VCaP (cell line): ENCODE results near the gene PTPRD.
"Not testable (repeated sequence)": the region's sequence is repeated elsewhere in the genome, so short reads cannot be mapped to it uniquely, and the experiment has no call there.

Experiments
- H3K27ac ChIP-seq: fragments of 450-650 bp; 2 replicates; pipeline ENCODE4 v1.5.1; 2017
- CTCF ChIP-seq: fragments of 450-650 bp; conservative IDR thresholded peaks from 2 replicates; pipeline ENCODE4 v1.5.1; 2017; ENCODE audit warnings: mild to moderate bottlenecking, moderate library complexity

The PTPRD gene

GRCh38 chr9:9498846-9499245, 1114.0 kb downstream of the PTPRD start:
- no peak overlapping the region for H3K27ac ChIP-seq
- TF ChIP-seq CTCF, result no peak

GRCh38 chr9:9498128-9498527, 1114.7 kb downstream of the PTPRD start:
- H3K27ac ChIP-seq, result no peak overlapping the region
- no peak for TF ChIP-seq CTCF

DNA sequence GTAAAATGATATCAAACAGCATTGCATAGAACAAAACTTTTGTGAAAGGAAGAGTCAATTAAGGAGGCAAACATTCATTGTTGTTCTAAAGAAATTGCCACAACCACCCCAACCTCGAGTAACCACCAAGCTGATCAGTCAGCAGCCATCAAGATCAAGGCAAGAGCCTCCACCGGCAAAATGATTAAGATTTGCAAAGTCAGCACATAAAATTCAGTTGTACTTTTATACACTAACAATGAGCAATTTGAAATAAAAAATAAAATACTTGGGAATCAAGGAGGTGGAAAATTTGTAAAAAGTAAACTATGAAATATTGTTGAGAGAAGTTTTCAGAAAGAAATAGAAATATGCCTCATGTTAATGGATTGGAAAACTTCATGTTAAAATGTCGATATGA, 1118.5 kb downstream of the PTPRD start:
- no peak overlapping the region for H3K27ac ChIP-seq
- TF ChIP-seq CTCF, result no peak

GRCh38 chr9:9492506-9492905, 1120.3 kb downstream of the PTPRD start:
- no peak overlapping the region for H3K27ac ChIP-seq
- no peak for TF ChIP-seq CTCF

- no peak overlapping the region for H3K27ac ChIP-seq
- no peak for TF ChIP-seq CTCF
Measured at GRCh38 chr9:9489183-9489582, 1123.6 kb downstream of the PTPRD start.

DNA sequence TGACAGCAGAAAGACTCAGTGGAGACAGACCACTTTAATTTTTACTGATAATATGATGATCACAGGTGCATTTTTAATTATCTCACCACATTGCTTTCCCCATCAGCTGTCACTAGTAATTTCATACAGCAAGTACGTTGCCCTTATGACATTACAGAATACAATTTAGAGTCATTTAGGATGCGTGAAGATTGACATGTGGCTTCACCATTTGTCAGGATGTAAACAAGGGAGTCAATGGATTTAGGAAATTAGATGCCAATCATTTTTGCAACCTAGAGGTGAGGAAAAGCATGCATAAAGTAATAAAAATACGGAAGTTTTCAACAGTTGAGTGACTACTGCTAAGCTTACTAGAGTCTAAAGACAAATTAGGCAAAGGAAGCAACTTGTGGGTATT, 1129.6 kb downstream of the PTPRD start:
- H3K27ac ChIP-seq, result no peak overlapping the region
- TF ChIP-seq CTCF, result no peak

GRCh38 chr9:9478741-9479140, 1134.1 kb downstream of the PTPRD start:
- TF ChIP-seq CTCF, result no peak
- H3K27ac ChIP-seq, result no peak overlapping the region

DNA sequence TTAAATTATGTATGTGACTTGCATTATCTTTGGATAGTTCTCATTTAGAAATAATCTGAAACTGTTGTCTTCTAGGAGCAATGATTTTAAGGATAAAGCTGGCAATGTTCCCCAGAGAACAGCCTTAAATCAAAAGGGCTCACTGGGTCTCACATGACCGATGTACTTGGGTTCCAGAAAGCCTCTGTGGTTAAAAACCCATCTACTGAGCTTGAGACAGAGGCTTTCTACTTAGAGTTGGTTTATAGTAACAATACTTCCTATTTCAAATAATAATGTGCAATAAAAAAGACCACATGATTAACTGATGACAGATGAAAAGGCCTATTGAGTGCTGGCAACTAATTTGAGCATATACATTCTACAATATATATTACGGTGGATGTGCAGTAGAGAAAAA, 1143.5 kb downstream of the PTPRD start:
- TF ChIP-seq CTCF, result no peak
- H3K27ac ChIP-seq, result no peak overlapping the region

GRCh38 chr9:9441874-9442273, 1170.9 kb downstream of the PTPRD start:
- H3K27ac ChIP-seq, result not testable (repeated sequence)
